Measurements from ENCODE around the gene TTC7B.

Gene TTC7B

GRCh38 chr14:90674043-90674670 lies 142.1 kb downstream of the TTC7B start:
- Histone ChIP-seq H3K27me3 (ENCODE audit: control insufficient read depth, insufficient read depth, low read length) (no peaks in the 10 kb centered on the region), H3K9ac (ENCODE audit: low read depth, low read length) (no peak overlapping the region), H3K4me3 (ENCODE audit: low read depth, low read length) (no peak overlapping the region), H3K36me3 (ENCODE audit: control insufficient read depth, insufficient read depth, low read length) (no peaks in the 10 kb centered on the region), H3K9me3 (ENCODE audit: control insufficient read depth, insufficient read depth, low read length) (no peaks in the 10 kb centered on the region), H3K4me1 (ENCODE audit: control insufficient read depth, insufficient read depth, low read length) (no peaks in the 10 kb centered on the region)

DNA sequence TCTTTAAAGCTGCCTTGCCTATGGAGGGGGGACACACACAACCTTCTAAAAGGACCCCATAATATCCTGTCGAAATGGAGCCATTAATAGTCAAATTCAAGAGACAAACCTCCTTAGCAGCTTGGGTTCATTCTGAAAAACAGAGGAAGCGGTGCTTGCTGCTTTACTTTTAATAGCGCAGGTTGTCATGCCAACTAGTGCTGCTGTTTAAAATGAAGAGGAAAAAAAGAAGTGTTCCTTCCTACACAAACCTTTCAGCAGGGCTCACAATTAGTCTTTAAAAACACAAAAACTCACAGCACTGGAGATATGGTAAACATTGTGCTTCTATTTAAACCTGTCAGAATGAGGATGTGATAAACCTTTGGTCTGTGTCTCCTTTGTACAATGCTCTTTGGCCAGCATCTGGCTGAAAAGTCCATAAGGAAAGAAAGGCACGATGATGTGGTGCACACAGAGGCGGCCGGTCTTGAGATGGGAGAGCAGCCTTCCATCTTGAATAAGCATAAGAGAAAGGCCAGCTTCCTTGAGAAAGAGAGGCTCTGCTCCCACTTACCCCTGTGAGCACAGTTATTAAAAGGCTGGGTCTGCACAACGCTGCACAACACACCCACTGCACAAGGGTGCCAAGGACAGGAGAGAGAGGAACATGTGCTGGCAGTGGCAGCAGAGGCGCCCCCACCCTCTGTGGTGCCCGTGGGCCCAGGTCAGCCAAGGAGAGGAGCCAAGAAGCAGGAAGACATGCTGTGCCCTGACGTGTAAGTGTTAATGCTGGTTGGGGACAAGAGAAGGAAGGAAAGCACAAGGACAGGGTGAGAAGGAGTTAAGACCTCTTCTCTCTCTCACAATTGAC lies 144.6 kb downstream of the TTC7B start:
- H3K9ac ChIP-seq (ENCODE audit: low read depth, low read length): no peak overlapping the region
- H3K27me3 ChIP-seq (ENCODE audit: control insufficient read depth, insufficient read depth, low read length): no peaks in the 10 kb centered on the region
- no peaks in the 10 kb centered on the region for H3K4me1 ChIP-seq (ENCODE audit: control insufficient read depth, insufficient read depth, low read length)
- no peaks in the 10 kb centered on the region for H3K9me3 ChIP-seq (ENCODE audit: control insufficient read depth, insufficient read depth, low read length)
- no peaks in the 10 kb centered on the region for H3K36me3 ChIP-seq (ENCODE audit: control insufficient read depth, insufficient read depth, low read length)
- H3K4me3 ChIP-seq (ENCODE audit: low read depth, low read length): no peak overlapping the region

DNA sequence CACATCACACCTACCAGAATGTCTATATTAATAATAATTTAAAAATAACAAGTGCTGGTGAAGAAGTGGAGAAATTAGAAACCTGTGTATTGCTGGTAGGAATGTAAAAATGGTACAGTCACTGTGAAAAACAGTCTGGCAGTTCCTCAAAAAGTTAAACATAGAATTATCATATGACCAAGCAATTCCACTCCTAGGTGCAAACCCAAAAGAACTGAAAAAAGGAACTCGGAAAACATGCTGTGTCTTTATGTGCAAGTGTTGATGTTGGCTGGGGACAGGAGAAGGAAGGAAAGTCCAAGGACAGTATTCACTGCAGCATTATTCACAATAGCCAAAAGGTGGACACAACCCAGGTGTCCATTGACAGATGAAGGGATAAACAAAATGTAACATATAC lies 146.5 kb downstream of the TTC7B start:
- Histone ChIP-seq H3K36me3 (ENCODE audit: control insufficient read depth, insufficient read depth, low read length) (no peaks in the 10 kb centered on the region), H3K9ac (ENCODE audit: low read depth, low read length) (no peak overlapping the region), H3K9me3 (ENCODE audit: control insufficient read depth, insufficient read depth, low read length) (no peaks in the 10 kb centered on the region), H3K27me3 (ENCODE audit: control insufficient read depth, insufficient read depth, low read length) (no peaks in the 10 kb centered on the region), H3K4me3 (ENCODE audit: low read depth, low read length) (no peak overlapping the region), H3K4me1 (ENCODE audit: control insufficient read depth, insufficient read depth, low read length) (no peaks in the 10 kb centered on the region)

GRCh38 chr14:90666571-90666970 lies 149.7 kb downstream of the TTC7B start:
- Histone ChIP-seq H3K27me3 (ENCODE audit: control insufficient read depth, insufficient read depth, low read length) (no peaks in the 10 kb centered on the region), H3K4me1 (ENCODE audit: control insufficient read depth, insufficient read depth, low read length) (peaks cover 2% of the 10 kb centered on the region), H3K9me3 (ENCODE audit: control insufficient read depth, insufficient read depth, low read length) (no peaks in the 10 kb centered on the region), H3K36me3 (ENCODE audit: control insufficient read depth, insufficient read depth, low read length) (no peaks in the 10 kb centered on the region), H3K9ac (ENCODE audit: low read depth, low read length) (no peak overlapping the region), H3K4me3 (ENCODE audit: low read depth, low read length) (no peak overlapping the region)

GRCh38 chr14:90665321-90666000 lies 150.8 kb downstream of the TTC7B start:
- no peaks in the 10 kb centered on the region for H3K36me3 ChIP-seq (ENCODE audit: control insufficient read depth, insufficient read depth, low read length)
- peaks cover 2% of the 10 kb centered on the region for H3K4me1 ChIP-seq (ENCODE audit: control insufficient read depth, insufficient read depth, low read length)
- no peaks in the 10 kb centered on the region for H3K27me3 ChIP-seq (ENCODE audit: control insufficient read depth, insufficient read depth, low read length)
- H3K4me3 ChIP-seq (ENCODE audit: low read depth, low read length): no peak overlapping the region
- H3K9ac ChIP-seq (ENCODE audit: low read depth, low read length): no peak overlapping the region
- no peaks in the 10 kb centered on the region for H3K9me3 ChIP-seq (ENCODE audit: control insufficient read depth, insufficient read depth, low read length)

GRCh38 chr14:90664911-90665310 lies 151.3 kb downstream of the TTC7B start:
- Histone ChIP-seq H3K36me3 (ENCODE audit: control insufficient read depth, insufficient read depth, low read length) (no peaks in the 10 kb centered on the region), H3K9me3 (ENCODE audit: control insufficient read depth, insufficient read depth, low read length) (no peaks in the 10 kb centered on the region), H3K9ac (ENCODE audit: low read depth, low read length) (no peak overlapping the region), H3K4me3 (ENCODE audit: low read depth, low read length) (no peak overlapping the region), H3K27me3 (ENCODE audit: control insufficient read depth, insufficient read depth, low read length) (no peaks in the 10 kb centered on the region), H3K4me1 (ENCODE audit: control insufficient read depth, insufficient read depth, low read length) (peaks cover 2% of the 10 kb centered on the region)

GRCh38 chr14:90663680-90664079 lies 152.6 kb downstream of the TTC7B start:
- H3K27me3 ChIP-seq (ENCODE audit: control insufficient read depth, insufficient read depth, low read length): no peaks in the 10 kb centered on the region
- no peak overlapping the region for H3K9ac ChIP-seq (ENCODE audit: low read depth, low read length)
- H3K4me1 ChIP-seq (ENCODE audit: control insufficient read depth, insufficient read depth, low read length): peaks cover 2% of the 10 kb centered on the region
- no peaks in the 10 kb centered on the region for H3K36me3 ChIP-seq (ENCODE audit: control insufficient read depth, insufficient read depth, low read length)
- H3K4me3 ChIP-seq (ENCODE audit: low read depth, low read length): no peak overlapping the region
- H3K9me3 ChIP-seq (ENCODE audit: control insufficient read depth, insufficient read depth, low read length): no peaks in the 10 kb centered on the region

DNA sequence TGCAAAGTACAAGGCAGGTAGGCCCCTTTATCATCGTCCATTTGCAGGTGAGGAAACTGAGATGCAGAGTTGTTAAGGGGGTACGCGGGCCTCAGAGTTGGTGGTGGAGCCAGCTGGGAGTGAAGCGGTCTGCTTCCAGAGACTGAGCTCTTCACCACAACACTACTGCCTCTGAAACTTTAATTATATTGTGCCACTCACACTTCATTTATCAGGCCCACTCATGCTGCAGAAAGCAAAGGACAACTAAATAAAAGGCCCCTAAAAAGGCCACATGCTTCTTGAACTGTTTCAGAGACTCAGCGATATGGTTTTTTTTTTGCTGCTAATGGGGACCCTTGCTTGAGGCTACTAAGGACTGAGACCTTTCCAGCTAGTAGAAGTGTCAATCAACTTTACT lies 153.1 kb downstream of the TTC7B start:
- no peak overlapping the region for H3K9ac ChIP-seq (ENCODE audit: low read depth, low read length)
- no peaks in the 10 kb centered on the region for H3K27me3 ChIP-seq (ENCODE audit: control insufficient read depth, insufficient read depth, low read length)
- no peaks in the 10 kb centered on the region for H3K36me3 ChIP-seq (ENCODE audit: control insufficient read depth, insufficient read depth, low read length)
- H3K4me3 ChIP-seq (ENCODE audit: low read depth, low read length): no peak overlapping the region
- H3K9me3 ChIP-seq (ENCODE audit: control insufficient read depth, insufficient read depth, low read length): no peaks in the 10 kb centered on the region
- H3K4me1 ChIP-seq (ENCODE audit: control insufficient read depth, insufficient read depth, low read length): peaks cover 2% of the 10 kb centered on the region

GRCh38 chr14:90661866-90662265 lies 154.4 kb downstream of the TTC7B start:
- H3K9me3 ChIP-seq (ENCODE audit: control insufficient read depth, insufficient read depth, low read length): no peaks in the 10 kb centered on the region
- H3K4me1 ChIP-seq (ENCODE audit: control insufficient read depth, insufficient read depth, low read length): peaks cover 2% of the 10 kb centered on the region
- H3K4me3 ChIP-seq (ENCODE audit: low read depth, low read length): no peak overlapping the region
- H3K9ac ChIP-seq (ENCODE audit: low read depth, low read length): no peak overlapping the region
- no peaks in the 10 kb centered on the region for H3K36me3 ChIP-seq (ENCODE audit: control insufficient read depth, insufficient read depth, low read length)
- no peaks in the 10 kb centered on the region for H3K27me3 ChIP-seq (ENCODE audit: control insufficient read depth, insufficient read depth, low read length)

- peaks cover 2% of the 10 kb centered on the region for H3K4me1 ChIP-seq (ENCODE audit: control insufficient read depth, insufficient read depth, low read length)
- H3K4me3 ChIP-seq (ENCODE audit: low read depth, low read length): no peak overlapping the region
- no peaks in the 10 kb centered on the region for H3K9me3 ChIP-seq (ENCODE audit: control insufficient read depth, insufficient read depth, low read length)
- no peaks in the 10 kb centered on the region for H3K36me3 ChIP-seq (ENCODE audit: control insufficient read depth, insufficient read depth, low read length)
- H3K27me3 ChIP-seq (ENCODE audit: control insufficient read depth, insufficient read depth, low read length): no peaks in the 10 kb centered on the region
- H3K9ac ChIP-seq (ENCODE audit: low read depth, low read length): no peak overlapping the region
Observed at GRCh38 chr14:90660865-90661570, 155.2 kb downstream of the TTC7B start.

DNA sequence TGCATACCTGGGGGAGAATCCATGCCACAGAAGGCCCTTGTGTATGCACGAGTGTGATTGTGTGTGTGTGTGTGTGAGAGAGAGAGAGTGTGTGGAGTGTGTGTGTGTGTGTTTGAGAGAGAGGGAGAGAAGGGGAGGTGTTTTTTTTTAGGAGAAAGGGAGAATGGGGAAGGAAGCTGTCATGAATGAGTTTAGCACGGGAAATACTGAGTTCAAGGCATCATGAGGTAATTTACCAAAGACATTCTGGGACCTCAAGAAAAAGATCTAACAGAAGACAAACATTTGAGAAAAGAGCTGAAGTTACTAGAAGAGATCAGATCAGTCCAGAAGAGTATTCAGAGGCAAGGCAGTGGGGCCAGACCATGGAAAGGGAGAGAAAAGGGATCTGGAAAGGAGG lies 157.1 kb downstream of the TTC7B start:
- H3K9me3 ChIP-seq (ENCODE audit: control insufficient read depth, insufficient read depth, low read length): no peaks in the 10 kb centered on the region
- H3K4me3 ChIP-seq (ENCODE audit: low read depth, low read length): no peak overlapping the region
- H3K36me3 ChIP-seq (ENCODE audit: control insufficient read depth, insufficient read depth, low read length): no peaks in the 10 kb centered on the region
- no peak overlapping the region for H3K9ac ChIP-seq (ENCODE audit: low read depth, low read length)
- peaks cover 2% of the 10 kb centered on the region for H3K4me1 ChIP-seq (ENCODE audit: control insufficient read depth, insufficient read depth, low read length)
- no peaks in the 10 kb centered on the region for H3K27me3 ChIP-seq (ENCODE audit: control insufficient read depth, insufficient read depth, low read length)
